T follicular helper cell (primary cell): ENCODE measurements around the gene GNB4.

Experiments
- DNase-seq: peaks from one replicate; pipeline ENCODE4 v3.0.0-alpha.2; 2020; ENCODE audit warnings: low read depth

GNB4 gene

GRCh38 chr3:179436517-179436916, 14.8 kb downstream of the GNB4 start:
- no peak for DNase-seq

DNA sequence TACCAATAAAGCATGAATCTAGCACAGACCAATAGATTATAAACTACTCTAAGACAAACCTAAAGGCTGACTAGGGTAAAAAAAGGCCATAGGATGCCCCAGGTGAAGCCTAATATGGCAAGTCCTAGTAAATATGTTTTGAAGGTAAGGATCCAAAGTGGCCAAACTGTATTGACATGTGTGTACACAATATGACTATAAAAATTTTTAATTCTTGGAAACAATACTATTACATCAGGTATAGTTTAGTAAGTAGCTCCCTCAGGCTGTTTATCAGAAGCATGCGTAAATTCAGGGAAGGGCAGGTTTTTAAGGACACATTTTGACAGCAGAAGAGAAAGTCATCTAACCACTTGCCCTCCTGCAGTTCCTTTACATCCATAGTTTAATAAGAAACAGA, 18.8 kb downstream of the GNB4 start:
- DNase-seq: no peak

DNA sequence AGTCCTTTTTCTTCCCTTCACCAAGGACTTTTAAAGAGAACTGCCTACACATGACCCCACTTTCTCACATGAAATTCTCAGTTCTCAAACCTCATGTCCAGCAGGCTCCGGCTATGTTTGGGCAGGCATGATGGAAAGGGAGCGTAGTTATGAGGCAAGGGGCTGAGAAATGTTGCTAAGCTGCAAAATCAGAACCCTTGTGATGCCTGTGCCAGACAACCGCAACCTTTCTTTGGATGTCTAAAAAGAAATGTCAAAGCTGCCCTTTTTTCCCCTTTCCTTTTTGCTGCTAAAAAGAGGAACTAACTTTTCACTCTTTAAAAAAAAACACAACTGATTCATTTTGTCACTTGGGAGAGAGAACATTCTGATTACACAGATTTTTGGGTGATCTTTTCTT, 19.2 kb downstream of the GNB4 start:
- no peak for DNase-seq

DNA sequence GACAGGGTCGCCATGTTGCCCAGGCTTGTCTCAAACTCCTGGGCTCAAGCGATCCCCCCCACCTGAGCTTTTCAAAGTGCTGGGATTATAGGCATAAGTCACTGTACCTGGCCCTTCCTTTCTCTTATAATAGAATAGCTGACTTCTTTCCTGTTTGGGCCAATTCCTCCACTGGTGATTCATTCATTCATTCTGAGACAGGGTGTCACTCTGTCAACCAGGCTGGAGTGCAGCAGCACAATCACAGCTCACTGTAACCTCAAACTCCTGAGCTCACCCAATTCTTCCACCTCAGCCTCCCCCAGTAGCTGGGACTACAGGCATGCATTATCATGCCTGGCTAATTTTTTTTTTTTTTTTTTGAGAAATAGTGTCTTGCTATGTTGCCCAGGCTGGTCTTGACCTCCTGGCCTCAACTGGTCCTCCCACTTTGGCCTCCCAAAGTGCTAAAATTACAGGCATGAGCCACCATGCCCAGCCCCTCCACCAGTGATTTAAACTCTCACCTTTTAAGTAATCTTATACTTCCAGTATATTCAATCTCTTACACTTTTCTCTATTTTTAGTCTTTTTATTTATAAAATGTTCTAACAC, 20.9 kb downstream of the GNB4 start:
- DNase-seq: no peak

- DNase-seq: no peak
Observed at GRCh38 chr3:179428876-179429548, 22.3 kb downstream of the GNB4 start.

- no peak for DNase-seq
Observed at GRCh38 chr3:179425075-179425474, 26.2 kb downstream of the GNB4 start.

DNA sequence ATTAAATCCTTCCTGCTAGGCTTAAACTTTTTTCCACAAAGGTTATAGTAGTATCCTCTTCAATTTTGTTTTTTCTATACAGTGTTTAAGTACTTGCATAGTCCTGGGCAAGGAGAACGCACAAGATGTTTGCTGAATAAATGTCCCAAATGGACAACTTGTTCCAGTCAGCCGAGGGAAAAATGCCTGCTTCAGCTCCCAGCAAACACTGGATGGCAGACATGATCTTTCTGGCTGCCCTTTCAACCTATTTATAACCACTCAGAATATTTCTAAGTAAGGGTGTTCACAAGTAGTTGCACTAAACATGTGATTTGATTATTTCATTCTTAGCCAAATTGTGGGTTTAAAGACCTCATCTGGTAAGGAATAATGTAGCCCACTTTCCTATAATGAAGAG, 29.8 kb downstream of the GNB4 start:
- DNase-seq: no peak

GRCh38 chr3:179418610-179419009, 32.7 kb downstream of the GNB4 start:
- no peak for DNase-seq

DNA sequence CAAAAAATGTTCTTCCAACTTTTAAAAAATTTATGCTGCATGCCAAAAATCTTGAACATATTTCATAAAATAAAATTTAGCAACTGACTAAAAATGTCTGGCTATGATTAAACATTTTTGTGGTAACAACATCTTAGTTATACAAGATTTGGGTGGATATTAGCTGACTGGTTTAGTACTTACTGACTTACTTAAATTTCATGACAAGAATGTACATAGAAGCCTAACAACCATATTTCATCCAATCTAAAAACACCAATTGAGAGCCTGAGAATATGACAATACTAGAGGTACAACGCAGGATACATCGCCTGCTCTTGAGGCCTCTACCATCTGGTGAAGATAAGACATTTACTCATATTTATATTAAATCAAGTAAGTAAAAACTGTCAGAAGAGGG, 34.6 kb downstream of the GNB4 start:
- no peak for DNase-seq

- DNase-seq: no peak
Observed at GRCh38 chr3:179415377-179415776, 35.9 kb downstream of the GNB4 start.

- DNase-seq: no peak
Observed at GRCh38 chr3:179414804-179415203, 36.5 kb downstream of the GNB4 start.

GRCh38 chr3:179410999-179411398, 40.3 kb downstream of the GNB4 start:
- DNase-seq: no peak

GRCh38 chr3:179410331-179410730, 40.9 kb downstream of the GNB4 start:
- DNase-seq: no peak

- DNase-seq: no peak
Observed at GRCh38 chr3:179404307-179404706, 47.0 kb downstream of the GNB4 start.

GRCh38 chr3:179402963-179403362, 48.3 kb downstream of the GNB4 start:
- no peak for DNase-seq

- DNase-seq: no peak
Observed at GRCh38 chr3:179401561-179401960, 49.7 kb downstream of the GNB4 start.

- no peak for DNase-seq
Observed at GRCh38 chr3:179398574-179399231, 52.6 kb downstream of the GNB4 start.

- DNase-seq: no peak
Observed at GRCh38 chr3:179391906-179392305, 59.4 kb downstream of the GNB4 start.

DNA sequence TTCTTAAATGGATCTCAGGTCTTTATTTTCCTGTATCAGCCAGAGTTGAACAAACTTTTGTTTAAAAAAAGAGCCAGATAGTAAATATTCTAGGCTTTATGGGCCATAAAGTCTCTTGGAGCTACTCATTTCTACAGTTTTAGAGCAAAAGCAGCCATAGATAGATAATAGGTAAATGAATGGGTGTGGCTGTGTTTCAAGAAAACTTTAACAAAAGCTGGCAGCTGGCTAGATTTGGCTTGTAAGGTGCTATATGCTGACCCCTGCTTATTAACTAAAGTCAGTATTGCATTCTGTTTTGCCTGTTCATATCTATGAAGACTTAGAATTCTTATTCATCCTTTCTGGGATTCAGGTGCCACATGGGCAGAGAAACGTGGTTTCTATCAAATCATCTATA, 74.8 kb downstream of the GNB4 start:
- no peak for DNase-seq

- no peak for DNase-seq
Observed at GRCh38 chr3:179375091-179375999, 75.9 kb downstream of the GNB4 start.

- no peak for DNase-seq
Observed at GRCh38 chr3:179373938-179374337, 77.3 kb downstream of the GNB4 start.

DNA sequence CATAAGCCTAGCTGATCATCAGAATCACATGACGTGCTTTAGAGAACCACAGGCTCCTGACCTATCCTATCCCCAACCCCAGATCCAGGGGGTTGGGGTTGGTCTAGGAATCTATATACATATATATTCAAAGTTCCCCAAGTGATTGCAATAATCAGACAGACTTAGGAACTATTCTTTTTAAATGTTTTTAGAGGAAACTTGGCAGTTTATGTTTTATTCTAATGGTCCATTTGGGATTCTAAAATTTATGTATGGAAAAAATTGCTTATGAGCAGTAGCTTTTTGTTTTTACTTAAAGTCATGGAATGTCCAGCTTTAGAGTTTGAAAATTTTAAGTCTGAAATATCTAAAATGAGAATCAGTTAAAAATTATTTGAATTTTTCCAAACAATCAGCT, 81.6 kb downstream of the GNB4 start:
- DNase-seq: no peak

DNA sequence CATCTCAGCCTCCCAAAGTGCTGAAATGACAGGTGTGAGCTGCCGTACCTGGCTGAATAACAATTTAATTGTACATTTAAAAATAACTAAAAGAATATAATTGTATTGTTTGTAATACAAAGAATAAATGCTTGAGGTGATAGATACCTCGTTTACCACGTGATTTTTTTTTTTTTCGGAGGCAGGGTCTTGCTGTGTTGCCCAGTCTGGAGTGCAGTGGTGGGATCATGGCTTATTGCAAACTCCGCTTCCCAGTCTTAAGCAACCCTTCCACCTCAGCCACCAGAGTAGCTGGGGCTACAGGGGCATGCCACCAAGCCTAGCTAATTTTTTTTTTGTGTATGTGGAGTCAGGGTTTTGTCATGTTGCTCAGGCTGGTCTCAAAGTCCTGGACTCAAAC, 87.9 kb downstream of the GNB4 start:
- no peak for DNase-seq
